HPDE6-E6E7 (cell line): Measurements from ENCODE around the gene SCUBE1.

Experiments
- DNase-seq: peaks from one replicate; pipeline ENCODE4 v3.0.0; 2011; ENCODE audit warnings: missing footprints; ENCODE audit errors: extremely low spot score

The SCUBE1 gene

DNA sequence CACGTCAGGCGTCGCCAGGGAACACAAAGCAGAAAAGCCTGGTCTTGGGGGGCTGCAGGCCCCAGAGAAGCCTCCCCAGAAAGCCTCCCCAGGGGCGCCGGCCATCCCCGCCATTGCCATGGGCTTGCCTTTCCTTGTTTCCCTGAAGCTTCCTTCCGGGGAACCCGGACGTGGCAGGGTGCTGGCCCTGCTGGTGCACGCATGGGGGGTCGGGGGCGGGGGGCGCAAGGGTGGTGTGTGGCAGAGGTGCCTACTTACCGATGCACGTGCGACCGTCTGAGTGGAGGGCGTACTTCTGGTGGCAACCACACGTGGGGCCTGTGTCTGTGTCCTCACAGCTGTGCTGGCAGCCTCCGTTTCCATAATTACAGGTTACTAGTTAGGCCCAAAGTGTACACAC, 85.2 kb downstream of the SCUBE1 start:
- no peak for DNase-seq

DNA sequence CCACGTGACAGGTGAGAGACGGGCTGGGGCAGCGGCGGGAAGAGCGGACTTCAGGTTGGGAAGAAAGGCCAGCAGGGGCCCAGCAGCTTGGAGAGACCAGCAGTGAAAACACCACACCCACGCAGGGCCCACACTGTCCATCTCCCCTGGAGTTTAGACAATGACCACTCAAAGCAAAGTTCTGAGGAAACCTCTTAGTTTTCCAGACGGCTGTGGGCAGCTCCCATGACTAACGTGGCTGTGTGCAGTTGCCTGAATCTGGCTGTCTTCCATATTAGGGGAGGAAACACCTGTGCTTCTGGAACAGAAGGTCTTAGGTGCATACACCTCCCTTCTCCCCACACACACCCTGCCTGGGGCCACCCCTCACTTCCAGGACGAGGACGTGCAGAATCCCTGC, 85.6 kb downstream of the SCUBE1 start:
- no peak for DNase-seq

DNA sequence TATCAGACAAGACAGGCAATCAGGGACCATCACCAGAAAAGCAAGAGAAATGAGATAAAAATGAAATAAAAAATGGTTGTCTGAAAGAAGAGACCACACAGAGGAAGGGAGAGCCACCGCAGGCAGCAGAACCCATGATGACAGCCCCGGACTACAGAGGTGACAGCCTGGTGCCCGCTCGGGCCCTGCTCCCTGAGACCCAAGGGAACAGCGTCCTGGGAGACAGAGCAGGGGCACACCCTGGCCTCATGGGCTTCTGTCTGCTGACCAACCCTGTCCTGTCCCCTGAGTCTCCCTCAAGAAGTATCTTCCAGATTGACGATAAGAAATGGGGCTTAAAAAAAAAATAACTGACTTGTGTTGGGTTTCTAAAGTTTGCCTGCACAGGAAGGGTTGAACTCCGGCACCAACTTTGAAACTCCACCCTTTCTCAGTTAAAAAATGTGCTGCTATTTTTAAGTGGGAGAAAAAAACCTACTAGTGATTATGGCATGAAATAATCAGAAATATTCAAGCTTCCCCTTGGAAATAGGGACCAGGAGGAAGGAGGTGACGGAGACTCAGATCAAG, 86.1 kb downstream of the SCUBE1 start:
- no peak for DNase-seq

DNA sequence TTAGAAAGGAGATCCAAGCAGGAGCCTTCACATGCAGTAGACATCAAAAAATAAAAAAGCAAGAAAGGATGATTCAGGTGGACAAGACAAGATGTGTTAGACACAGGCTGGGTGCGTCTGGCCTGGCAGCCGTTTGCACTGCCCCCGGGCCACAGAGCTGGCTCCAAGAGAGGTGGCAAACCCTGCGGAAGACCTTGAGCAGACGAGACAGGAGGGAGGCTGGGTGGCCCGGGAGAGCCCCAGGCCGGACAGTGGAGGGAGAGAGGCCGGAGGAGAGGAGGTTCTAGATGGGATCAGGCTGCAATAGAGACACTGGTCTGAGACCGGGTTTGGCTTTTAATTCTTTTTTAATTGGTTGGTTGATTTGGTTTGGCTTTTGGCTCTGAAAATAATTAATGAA, 86.6 kb downstream of the SCUBE1 start:
- no peak for DNase-seq

DNA sequence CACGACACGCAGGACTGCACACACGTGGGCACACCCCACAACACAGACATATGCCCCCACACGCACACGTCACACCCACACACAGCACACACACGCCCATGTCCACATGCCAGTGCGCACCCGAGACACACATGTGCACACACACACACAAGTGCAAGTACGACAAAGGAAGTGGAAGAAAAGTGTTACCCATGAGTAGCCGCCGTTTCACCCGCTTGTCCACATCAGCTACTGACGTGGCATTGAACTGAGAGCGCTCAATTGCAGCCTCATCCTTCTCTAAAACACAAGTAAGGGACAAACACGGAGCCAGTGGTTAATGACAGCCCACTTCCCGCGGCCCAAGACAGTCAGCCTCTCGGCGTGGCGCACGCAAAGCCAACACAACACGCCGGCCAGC, 87.9 kb downstream of the SCUBE1 start:
- no peak for DNase-seq

DNA sequence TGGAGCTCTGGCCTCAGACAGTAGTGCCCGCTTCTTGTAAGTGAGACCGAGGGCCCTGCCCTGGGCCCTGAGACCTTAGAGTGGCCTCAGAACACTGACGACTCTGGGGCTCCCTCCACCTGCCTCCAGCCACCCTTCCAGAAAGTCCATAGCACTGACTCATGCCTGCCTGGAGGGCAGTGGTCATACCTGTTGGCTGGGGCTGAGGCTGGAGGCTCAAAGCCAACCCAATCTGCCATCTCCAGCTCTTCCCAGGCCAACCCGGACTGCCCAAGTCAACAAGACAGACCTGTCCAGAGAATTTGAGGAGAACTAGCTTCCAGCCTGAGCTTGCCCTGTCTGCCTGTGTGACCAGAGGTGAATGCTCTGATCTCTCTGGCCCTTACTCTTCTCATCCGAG, 89.3 kb downstream of the SCUBE1 start:
- DNase-seq = no peak

DNA sequence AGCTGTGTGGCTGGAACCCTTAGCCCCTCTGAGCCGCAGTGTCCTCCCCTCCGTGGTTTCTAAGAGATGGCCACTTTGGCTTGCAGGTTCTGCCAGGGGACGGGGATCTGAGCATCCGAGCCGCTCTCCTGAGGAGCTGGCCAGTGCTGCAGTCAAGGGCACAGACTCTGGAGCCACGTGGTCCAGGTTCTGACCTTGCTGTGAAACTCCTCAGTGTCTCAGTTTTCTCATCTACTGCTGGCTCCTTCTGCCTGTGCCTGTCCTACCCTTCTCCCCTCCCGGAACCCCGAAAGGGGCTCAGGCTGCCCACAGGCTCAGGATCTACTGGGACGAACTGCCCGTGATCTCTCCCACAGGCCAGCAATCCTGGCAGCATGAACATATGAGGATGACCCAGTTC, 90.9 kb downstream of the SCUBE1 start:
- no peak for DNase-seq

DNA sequence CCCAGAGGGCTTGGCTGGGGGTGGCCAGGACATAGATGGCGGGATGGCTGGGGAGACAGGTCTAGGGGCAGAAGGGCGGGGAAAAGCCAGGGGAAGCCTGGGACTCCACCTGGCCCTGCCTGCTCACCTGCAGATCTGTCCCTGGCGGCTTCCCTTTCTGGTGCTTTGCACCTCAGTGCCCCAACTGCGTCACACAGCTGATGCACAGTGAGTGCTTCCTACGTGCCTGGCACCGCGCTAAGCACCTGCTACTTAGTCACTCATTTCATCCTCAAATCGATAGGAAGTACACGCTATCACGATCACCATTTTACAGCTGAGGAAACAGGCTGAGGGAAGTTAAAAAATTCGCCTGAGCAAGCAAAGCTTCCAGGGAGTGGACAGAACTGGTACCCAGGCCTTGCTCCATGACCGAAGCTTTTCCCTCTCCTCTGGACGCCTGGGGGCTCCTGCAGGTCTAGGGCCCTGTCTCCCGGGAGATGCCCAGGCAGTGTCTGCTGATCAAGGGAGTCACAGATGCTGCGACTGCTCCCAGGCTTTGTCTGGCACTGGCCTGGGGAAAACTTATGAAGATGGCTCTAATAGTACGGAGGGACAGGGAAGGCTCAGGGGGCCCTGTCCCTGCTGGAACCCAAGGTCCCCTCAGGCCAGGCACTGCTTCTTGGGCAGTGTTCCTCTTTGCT, 93.2 kb downstream of the SCUBE1 start:
- DNase-seq = no peak

DNA sequence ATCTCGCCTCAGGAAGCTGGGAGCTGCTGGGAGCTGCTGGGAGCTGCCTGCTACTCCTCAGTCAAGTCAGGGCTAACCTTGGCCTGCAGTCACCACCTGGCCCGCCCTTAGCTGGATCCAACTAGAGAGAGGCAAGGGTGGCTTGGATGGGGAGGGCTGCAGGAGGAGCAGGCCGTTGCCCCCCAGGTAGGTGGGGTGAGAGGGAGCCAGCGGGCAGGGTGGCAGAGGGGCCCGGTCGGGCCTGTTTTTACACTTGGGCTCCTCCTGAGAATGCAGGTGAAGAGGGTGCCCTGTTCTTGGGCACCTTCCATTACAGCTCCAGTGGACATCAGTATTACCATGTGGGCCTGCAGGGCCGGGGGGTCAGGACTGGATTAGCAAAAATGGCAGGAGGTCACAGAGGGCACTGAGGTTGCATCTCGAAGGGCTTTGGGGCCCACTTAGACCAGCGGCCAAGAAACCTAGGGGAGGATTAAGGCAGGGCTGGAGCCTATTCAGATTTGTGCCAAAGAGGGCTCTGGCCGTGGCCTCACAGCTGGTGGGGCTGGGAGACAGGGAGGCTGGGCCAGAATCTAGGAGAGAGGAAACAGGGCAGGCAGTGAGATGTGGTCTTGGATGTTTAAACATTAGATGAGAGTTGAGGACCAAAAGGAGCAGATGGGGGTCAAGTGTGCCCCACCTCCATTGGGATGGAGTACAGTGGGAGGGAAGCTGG, 95.5 kb downstream of the SCUBE1 start:
- no peak for DNase-seq

DNA sequence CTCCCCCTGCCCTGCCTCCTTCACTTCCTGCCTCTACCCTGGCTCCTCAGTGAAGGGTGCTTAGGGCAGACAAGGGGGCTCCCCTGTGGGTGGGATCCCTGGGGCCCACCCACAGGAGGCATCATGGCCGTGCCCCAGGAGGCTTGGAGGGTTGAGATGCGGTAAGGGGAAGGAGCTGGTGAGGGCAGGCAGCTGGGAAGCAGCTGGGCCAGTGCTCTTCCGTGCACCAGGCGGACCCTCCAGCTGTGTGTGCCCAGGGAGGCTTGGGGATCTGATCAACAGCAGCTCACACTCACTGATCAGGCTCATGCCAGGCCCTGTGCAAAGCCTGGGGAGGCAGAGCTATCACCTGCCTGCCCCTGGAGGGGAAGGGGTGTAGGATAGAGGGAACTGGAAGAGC, 97.0 kb downstream of the SCUBE1 start:
- DNase-seq = no peak

DNA sequence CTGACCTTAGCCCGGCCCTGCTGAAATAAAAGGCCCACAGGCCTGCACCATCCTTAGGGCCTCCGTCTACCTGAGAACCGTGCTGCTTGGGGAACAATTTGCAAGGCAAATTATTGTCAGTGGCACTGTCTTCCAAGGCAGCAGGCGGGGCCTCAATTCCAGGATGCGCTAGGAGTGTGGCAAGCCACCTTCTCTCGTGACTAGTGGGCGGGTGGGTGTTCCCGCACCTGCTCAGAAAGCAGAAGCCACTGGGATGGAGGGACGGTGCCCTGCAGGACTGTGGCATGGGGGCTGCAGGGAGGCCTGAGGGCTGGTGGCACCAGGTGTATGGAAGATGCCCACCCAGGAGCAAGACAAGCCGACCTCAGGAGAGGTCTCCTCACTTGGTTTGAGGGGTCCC, 97.5 kb downstream of the SCUBE1 start:
- DNase-seq = no peak

DNA sequence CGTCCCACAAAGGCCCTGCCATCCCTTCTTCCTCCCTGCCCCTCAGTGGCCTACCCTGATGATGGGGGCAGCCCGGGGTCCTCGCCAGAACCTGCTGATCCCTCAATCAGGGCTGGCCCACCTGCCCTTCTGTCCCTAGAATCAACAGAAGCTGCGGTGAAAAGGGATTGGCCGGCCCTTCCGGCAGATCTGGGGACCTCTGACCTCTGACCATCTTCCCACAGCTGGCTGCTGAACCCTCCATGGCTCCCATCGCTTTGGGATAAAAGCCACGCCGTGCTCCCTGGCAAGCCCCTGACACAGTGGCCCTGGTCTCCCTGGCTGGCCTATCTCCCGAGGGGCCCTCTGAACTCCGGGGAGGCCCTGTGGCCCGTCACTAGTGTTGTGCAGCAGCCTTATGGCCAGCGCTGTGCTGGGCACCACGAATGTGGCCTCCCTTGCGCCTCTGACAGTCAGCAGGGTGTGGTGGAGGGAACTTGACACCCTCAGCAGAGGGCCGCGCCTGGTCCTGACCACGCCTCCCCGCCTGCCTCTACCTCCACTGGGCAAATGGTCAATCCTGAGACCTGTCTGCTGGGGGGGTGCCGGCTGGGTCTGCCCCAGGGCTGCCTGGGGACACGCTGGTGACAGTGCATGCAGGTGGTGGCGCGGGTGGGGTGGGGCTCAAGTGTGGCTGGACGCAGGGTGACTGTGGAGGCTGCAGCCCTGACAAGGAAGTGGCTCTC, 98.2 kb downstream of the SCUBE1 start:
- DNase-seq = no peak

DNA sequence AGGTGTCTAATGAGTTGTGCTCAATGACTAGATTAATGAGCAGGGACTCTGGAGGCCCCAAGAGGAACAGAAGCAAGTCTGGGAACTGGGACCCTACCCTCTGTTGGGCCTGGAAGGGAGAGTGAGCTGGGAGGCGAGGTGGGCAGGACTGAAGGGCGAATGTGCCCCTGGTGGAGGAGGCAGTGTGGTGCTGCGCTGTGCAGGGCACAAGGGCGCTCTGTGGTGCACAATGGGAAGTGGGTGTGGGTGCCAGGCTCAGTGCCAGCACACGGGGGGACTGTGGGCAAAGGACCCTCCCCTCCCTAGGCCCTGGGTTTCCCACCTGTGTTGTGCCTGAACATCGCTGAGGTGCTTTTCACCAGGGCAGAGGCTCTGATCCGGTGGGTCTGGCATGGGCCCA, 98.8 kb downstream of the SCUBE1 start:
- DNase-seq = no peak

DNA sequence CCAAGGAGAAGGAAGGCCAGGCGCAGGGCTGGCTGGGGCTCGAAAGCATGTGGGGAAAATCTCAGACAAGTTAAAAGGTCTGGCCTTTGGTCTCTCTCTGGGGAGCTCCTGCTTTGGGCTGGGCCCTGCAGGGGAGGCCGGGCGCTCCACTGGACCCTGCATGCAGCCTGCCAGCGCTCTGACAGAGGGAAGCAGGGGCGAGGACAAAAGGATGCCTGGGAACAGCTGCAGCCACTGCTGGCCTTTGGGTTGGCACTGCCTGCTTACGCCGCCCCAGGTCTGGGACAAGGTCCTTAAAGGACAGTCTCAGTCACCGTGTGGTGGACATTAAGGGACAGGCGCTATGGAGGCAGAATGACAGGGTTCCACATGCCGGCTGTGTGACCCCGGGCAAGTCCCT, 99.8 kb downstream of the SCUBE1 start:
- no peak for DNase-seq

DNA sequence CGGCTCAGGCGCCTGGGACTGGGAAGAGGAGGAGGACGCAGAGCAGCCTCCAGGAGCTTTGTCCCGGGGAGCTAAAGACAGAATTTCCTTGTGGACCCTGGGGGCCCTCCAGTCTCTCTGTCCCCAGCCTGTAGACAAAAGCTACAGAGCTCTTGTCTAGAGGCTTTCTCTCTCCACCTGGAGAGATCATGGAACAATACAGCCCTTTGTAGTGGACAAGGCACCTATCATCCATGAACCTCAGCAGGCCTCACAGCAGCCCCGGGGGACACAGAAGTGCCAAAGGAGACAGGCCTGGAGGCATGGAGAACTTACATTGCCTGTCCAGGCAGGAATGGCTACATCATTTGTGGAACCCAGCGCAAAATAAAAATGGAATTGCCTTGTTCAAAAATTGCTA, 100.5 kb downstream of the SCUBE1 start:
- no peak for DNase-seq

DNA sequence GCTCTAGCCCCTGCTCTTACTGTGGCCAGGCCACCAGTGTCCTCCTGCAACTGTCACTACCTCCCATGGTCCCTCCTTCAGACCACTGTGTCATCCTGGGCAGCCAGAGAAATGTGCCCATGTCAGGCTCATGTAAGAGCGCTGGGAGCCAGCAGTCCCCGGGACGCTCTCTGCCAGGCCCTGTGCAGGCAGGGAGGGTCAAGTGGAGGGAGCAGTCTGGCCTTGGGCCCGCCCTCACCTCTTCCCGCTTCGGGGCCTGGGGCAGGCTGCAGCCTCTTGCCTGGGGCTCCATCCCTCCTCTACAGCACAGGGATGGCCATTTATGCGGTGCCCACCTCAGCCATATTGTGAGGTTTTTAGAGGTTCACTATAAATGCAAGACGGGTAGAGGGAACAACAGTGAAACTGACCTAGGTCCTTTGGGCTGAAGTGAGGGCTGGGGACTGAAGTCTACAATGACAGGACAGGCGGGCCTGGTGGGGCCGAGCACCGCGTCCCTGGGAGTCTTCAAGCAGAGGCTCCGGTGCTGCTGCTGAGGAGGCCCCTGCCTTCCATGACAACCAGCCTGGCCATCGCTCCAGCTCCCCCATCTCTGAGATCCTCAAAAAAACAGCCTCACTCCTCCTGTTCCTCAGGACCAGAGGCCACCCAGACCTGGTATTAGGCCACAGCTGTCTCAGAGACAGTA, 101.3 kb downstream of the SCUBE1 start:
- DNase-seq = no peak

DNA sequence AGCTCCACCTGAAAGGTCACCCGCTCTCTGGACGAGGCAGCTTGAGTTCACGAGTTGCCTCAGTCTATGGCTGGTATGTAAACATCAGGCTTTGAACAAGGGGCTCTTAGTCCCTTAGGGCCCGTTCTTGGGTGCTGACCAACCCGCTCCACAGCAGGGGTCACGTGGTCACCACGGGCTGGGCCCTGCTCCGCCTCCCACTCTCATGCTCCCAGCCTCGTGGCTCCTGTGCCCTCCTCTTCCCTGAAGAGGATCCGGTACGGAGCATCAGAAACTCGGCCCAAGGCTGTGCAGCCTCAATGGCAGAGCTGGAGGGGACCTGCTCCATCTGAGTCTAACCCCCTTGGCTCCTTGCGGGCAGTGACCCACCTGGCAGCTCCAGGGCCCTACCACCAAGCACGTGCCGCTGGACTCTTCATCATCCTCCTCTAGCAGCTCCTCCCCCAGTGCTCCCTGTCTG, 102.0 kb downstream of the SCUBE1 start:
- no peak for DNase-seq

DNA sequence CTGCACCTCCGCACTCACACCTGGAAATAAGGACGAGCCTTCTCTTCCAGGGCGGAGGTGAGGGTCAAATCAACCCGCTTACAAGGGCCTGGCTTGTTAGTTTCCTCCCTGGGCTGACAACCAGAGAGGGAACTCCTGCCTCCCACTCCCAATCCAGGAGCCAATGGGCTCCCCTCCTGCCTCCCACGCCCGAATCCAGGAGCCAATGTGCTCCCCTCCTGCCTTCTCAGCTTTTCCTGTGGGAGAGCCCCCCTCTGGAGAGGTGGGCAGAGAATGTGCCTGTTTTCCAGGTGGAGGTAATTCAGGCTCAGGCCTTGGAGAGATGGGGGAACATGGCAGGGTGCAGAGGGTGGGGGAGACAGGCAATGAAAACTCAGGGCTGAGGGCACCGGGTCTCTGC, 102.6 kb downstream of the SCUBE1 start:
- no peak for DNase-seq

DNA sequence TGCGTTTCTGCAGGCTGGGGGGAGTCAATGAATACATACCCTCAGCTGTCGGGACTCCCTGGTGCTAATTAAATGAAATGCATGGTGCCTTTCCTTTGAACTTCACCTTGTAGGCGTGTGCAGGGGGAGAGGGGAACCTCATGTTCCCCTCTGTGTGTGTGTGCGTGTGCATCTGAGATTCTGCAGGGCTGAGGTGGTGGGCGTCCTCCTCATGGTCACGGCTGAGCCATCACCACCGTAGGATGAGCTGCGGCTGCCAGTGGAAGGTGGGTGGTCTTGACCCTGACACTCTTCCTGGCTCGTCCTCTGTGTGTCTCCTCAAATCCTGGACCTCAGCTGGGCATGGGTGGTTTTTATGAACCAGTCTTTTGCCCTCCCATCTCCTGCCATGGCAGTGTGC, 103.2 kb downstream of the SCUBE1 start:
- no peak for DNase-seq

DNA sequence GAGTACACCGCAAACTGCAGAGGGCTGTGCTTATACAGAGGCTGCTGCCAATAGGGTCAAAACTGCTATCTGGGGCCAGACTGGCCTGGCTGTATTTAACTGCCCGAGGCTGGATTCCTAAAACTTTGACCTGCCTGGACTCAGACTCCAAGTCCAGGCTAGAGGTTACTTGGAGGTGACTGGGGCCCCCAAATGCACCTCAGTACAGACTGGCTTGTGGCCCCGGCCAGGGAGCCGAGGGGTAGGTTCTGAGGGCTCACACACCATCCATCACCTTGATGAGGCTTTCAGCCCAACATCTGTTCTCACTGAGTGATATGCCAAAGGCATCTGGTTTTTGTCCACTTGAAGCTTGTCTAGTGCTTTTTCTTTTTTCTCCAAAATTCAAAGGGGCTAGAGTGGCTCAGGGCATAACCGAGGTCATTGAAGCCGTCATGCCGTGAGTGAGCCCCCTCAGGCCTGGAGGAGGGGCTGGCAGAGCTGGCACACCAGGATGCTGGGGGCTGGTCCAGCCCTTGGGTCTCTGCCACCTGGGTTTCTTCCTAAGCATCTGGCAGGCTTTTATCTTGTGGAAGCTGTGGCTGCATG, 103.9 kb downstream of the SCUBE1 start:
- DNase-seq = no peak

DNA sequence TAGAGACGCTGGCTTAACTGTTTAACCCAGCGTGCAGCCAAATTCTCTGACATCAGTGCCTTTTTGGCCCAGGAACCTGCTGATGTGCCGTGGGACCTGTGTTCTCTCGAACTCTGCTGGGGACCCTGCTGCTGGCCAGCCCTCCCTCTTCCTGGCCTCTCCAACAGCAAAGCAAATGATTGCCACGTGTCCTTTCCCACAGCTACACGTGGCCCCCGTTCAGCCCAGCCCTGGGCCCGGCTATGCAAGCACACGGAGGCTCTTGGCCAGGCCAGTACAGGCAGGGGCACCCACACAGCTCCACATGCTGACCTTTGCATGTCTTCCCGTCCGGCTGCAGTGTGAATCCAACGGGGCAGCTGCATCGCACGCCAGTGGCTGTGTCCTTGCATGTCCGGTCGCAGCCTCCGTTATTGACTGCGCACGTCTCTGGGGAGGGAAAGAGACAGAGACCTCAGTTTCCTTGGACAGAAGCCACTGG, 104.6 kb downstream of the SCUBE1 start:
- DNase-seq = no peak

DNA sequence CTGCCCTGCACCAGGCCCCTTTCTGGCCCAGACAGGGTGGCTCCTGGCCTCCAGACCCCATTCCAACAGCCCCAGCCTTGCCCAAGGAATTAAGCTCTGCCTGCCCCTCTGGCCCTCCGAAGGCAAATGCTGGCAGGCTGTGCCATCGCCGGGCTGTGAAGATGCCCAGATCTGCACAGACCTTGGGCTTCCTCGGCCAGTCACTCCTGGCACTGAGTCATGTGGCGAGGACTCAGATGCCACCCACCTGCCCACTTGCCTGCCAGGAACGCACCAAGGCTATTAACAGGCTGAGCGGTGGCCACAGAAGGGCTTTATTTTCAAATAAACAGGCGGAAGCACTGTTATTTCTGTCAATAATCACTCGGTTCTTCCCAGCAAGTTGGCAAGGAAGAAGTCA, 105.9 kb downstream of the SCUBE1 start:
- DNase-seq = no peak
